Neural progenitor cell (in vitro differentiated cells): ENCODE data around the gene ACSM5. TPM values are rescaled to one million over a fixed set of nuclear protein-coding genes. Genes with fewer than 3 reads are reported as not detected.

Source experiments
- DNase-seq: peaks from one replicate; pipeline ENCODE4 v3.0.0-alpha.2; 2016; ENCODE audit warnings: low spot score
- H2AFZ ChIP-seq: fragments of 200-600 bp; sonication (generic); replicated peaks from 2 replicates; pipeline ENCODE4 v1.6.1; 2016; ENCODE audit warnings: antibody characterized with exemption
- H3F3A ChIP-seq: fragments of 200-600 bp; sonication (generic); 2 replicates; pipeline ENCODE4 v1.6.1; 2016; ENCODE audit warnings: antibody characterized with exemption, low read depth
- H3K27ac ChIP-seq: fragments of 200-600 bp; sonication (generic); 2 replicates; pipeline ENCODE4 v1.5.1; 2016; ENCODE audit warnings: mild to moderate bottlenecking
- H3K27me3 ChIP-seq: fragments of 200-600 bp; sonication (generic); 2 replicates; pipeline ENCODE4 v1.6.1; 2016; ENCODE audit warnings: mild to moderate bottlenecking, moderate library complexity
- H3K36me3 ChIP-seq: fragments of 200-600 bp; sonication (generic); 2 replicates; pipeline ENCODE4 v1.5.1; 2016
- H3K4me1 ChIP-seq: fragments of 200-600 bp; sonication (generic); 2 replicates; pipeline ENCODE4 v1.6.1; 2016; ENCODE audit warnings: mixed run types
- H3K4me2 ChIP-seq: fragments of 200-600 bp; sonication (generic); 2 replicates; pipeline ENCODE4 v1.6.1; 2016
- H3K4me3 ChIP-seq: fragments of 200-600 bp; sonication (generic); 2 replicates; pipeline ENCODE4 v1.5.1; 2016
- H3K79me2 ChIP-seq: fragments of 200-600 bp; sonication (generic); 2 replicates; pipeline ENCODE4 v1.6.1; 2016; ENCODE audit warnings: low read depth
- H3K9ac ChIP-seq: fragments of 200-600 bp; sonication (generic); 2 replicates; pipeline ENCODE4 v1.6.1; 2016
- H3K9me3 ChIP-seq: fragments of 200-600 bp; sonication (generic); 2 replicates; pipeline ENCODE4 v1.5.1; 2016; ENCODE audit warnings: low read depth
- H4K20me1 ChIP-seq: fragments of 200-600 bp; sonication (generic); 2 replicates; pipeline ENCODE4 v1.6.1; 2016; ENCODE audit warnings: low read depth
- H3K27ac Mint-ChIP-seq: 3 replicates; pipeline ENCODE4 v1.8.0; 2021; ENCODE audit warnings: mixed read lengths
- H3K27me3 Mint-ChIP-seq: 2 replicates; pipeline ENCODE4 v1.8.0; 2022; ENCODE audit warnings: low read depth, mild to moderate bottlenecking, inconsistent platforms, moderate library complexity, mixed read lengths; ENCODE audit not compliant: insufficient read depth
- H3K36me3 Mint-ChIP-seq: 3 replicates; pipeline ENCODE4 v1.8.0; 2021; ENCODE audit warnings: mixed read lengths
- H3K4me1 Mint-ChIP-seq: 3 replicates; pipeline ENCODE4 v1.8.0; 2021; ENCODE audit warnings: mixed read lengths
- H3K4me3 Mint-ChIP-seq: 3 replicates; pipeline ENCODE4 v1.8.0; 2021; ENCODE audit warnings: mild to moderate bottlenecking, moderate library complexity, mixed read lengths
- H3K9me3 Mint-ChIP-seq: 3 replicates; pipeline ENCODE4 v1.8.0; 2020; ENCODE audit warnings: mixed read lengths
- CTCF ChIP-seq: fragments of 200-600 bp; sonication (generic); IDR thresholded peaks from 2 replicates; pipeline ENCODE4 v1.5.1; 2017; ENCODE audit warnings: antibody characterized with exemption, mild to moderate bottlenecking
- EZH2 ChIP-seq: fragments of 200-600 bp; sonication (generic); IDR thresholded peaks from 2 replicates; pipeline ENCODE4 v1.6.1; 2017; ENCODE audit warnings: antibody characterized with exemption, mild to moderate bottlenecking, moderate library complexity
- EZH2phosphoT487 ChIP-seq: fragments of 200-600 bp; sonication (generic); IDR thresholded peaks from 2 replicates; pipeline ENCODE4 v1.6.1; 2017; ENCODE audit warnings: antibody characterized with exemption
- total RNA-seq: library from RNA; depleted of rRNA; stranded (reverse); fragments of >200 nt; gene quantifications from 2 replicates; pipeline ENCODE4 v1.2.3, GENCODE V29; 2015; ENCODE audit warnings: low replicate concordance

The ACSM5 gene
- total RNA-seq, 1 donor from 2014 or later = not detected

GRCh38 chr16:20395946-20396345, 13.4 kb upstream of the ACSM5 start:
- no peak for TF ChIP-seq EZH2phosphoT487
- TF ChIP-seq EZH2 = no peak
- TF ChIP-seq CTCF = no peak
- Mint-ChIP-seq H3K9me3 (no peaks in the 10 kb centered on the region), H3K27ac (no peak overlapping the region), H3K36me3 (no peaks in the 10 kb centered on the region), H3K27me3 (peaks cover 4% of the 10 kb centered on the region), H3K4me3 (no peak overlapping the region), H3K4me1 (peaks cover 26% of the 10 kb centered on the region)
- no peaks in the 10 kb centered on the region for H3K9me3 ChIP-seq
- no peak overlapping the region for H2AFZ ChIP-seq
- no peak overlapping the region for H3K4me2 ChIP-seq
- H3K9ac ChIP-seq = no peak overlapping the region
- no peaks in the 10 kb centered on the region for H3K36me3 ChIP-seq
- no peak for DNase-seq
- H3F3A ChIP-seq = no peaks in the 10 kb centered on the region
- no peak overlapping the region for H3K4me3 ChIP-seq
- H3K79me2 ChIP-seq = no peaks in the 10 kb centered on the region
- H3K4me1 ChIP-seq = no peaks in the 10 kb centered on the region
- H4K20me1 ChIP-seq = no peaks in the 10 kb centered on the region
- H3K27ac ChIP-seq = no peak overlapping the region
- no peaks in the 10 kb centered on the region for H3K27me3 ChIP-seq

- no peaks in the 10 kb centered on the region for H3K27me3 ChIP-seq
- H3F3A ChIP-seq = no peaks in the 10 kb centered on the region
- H4K20me1 ChIP-seq = no peaks in the 10 kb centered on the region
- DNase-seq = no peak
- H3K9ac ChIP-seq = no peak overlapping the region
- H2AFZ ChIP-seq = no peak overlapping the region
- H3K27ac ChIP-seq = no peak overlapping the region
- Mint-ChIP-seq H3K36me3 (no peaks in the 10 kb centered on the region), H3K4me3 (no peak overlapping the region), H3K4me1 (peaks cover 29% of the 10 kb centered on the region), H3K27me3 (peaks cover 4% of the 10 kb centered on the region), H3K9me3 (no peaks in the 10 kb centered on the region), H3K27ac (no peak overlapping the region)
- H3K36me3 ChIP-seq = no peaks in the 10 kb centered on the region
- no peaks in the 10 kb centered on the region for H3K9me3 ChIP-seq
- H3K4me1 ChIP-seq = no peaks in the 10 kb centered on the region
- no peak overlapping the region for H3K4me3 ChIP-seq
- H3K4me2 ChIP-seq = no peak overlapping the region
- H3K79me2 ChIP-seq = no peaks in the 10 kb centered on the region
- TF ChIP-seq EZH2 = no peak
- no peak for TF ChIP-seq EZH2phosphoT487
- no peak for TF ChIP-seq CTCF
Measured at GRCh38 chr16:20396846-20397467, 12.4 kb upstream of the ACSM5 start.

GRCh38 chr16:20397468-20398074, 11.8 kb upstream of the ACSM5 start:
- Histone ChIP-seq H2AFZ (no peak overlapping the region), H3K27me3 (no peaks in the 10 kb centered on the region), H3K9ac (no peak overlapping the region), H3K36me3 (no peaks in the 10 kb centered on the region), H3F3A (no peaks in the 10 kb centered on the region), H3K4me1 (no peaks in the 10 kb centered on the region), H4K20me1 (no peaks in the 10 kb centered on the region), H3K27ac (no peak overlapping the region), H3K79me2 (no peaks in the 10 kb centered on the region), H3K9me3 (no peaks in the 10 kb centered on the region), H3K4me3 (no peak overlapping the region), H3K4me2 (no peak overlapping the region)
- TF ChIP-seq CTCF = no peak
- TF ChIP-seq EZH2 = no peak
- no peak for TF ChIP-seq EZH2phosphoT487
- H3K9me3 Mint-ChIP-seq = no peaks in the 10 kb centered on the region
- no peak overlapping the region for H3K4me3 Mint-ChIP-seq
- peaks cover 30% of the 10 kb centered on the region for H3K4me1 Mint-ChIP-seq
- DNase-seq = no peak
- peaks cover 4% of the 10 kb centered on the region for H3K27me3 Mint-ChIP-seq
- H3K27ac Mint-ChIP-seq = no peak overlapping the region
- H3K36me3 Mint-ChIP-seq = no peaks in the 10 kb centered on the region
